ENCODE data around the gene SHOX. TPM values are rescaled to one million over a fixed set of nuclear protein-coding genes. Genes with fewer than 3 reads are reported as not detected.
A peak's percentile ranks its signal among the peaks of the same experiment; 100 is the strongest.

SHOX gene
- total RNA-seq, 1 experiment from 2014 or later = 0.24 TPM

DNA sequence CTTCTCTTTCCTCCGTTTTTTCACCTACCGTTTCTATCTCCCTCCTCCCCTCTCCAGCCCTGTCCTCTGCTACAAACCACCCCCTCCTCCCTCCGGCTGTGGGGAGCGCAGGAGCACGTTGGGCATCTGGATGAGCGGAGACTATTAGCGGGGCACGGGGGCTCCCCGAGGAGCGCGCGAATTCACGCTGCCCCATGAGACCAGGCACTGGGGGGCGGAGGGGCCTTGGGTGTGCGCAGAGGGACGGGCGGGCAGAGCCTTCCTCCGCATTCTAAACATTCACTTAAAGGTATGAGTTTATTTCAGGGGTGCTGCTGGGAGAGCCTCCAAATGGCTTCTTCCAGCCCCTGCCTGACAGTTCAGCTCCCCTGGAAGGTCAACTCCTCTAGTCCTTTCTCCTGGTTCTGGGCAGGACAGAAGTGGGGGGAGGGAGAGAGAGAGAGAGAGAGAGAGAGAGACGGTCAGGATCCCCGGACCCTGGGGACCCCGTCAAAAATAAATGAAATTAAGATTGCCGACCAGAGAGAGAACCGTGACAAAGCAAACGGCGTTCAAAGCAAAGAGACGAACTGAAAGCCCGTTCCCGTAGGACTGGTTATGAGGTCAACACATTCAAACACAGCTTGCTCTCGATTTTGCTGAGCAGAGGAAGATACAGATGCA is 5.0 kb downstream of the SHOX start:
- H3K9me3 ChIP-seq (ENCODE audit: control insufficient read depth, low read depth, low read length) = no peaks in the 10 kb centered on the region
- no peak overlapping the region for H3K9ac ChIP-seq (ENCODE audit: extremely low read depth, insufficient read length, low read length)
- peaks cover 93% of the 10 kb centered on the region for H3K27me3 Mint-ChIP-seq (ENCODE audit: low read depth)
- H4K5ac ChIP-seq (ENCODE audit: insufficient read length, low read depth, low read length) = no peak overlapping the region
- H3K4me2 ChIP-seq (ENCODE audit: insufficient read depth, insufficient read length, low read length) = peak overlapping the region; percentile 49
- peak; percentile 66 for DNase-seq
- H2BK5ac ChIP-seq (ENCODE audit: insufficient read length, low read length) = no peak overlapping the region
- H3K27ac ChIP-seq (ENCODE audit: insufficient read length, low read depth, low read length) = no peak overlapping the region
- no peak overlapping the region for H2BK15ac ChIP-seq (ENCODE audit: low read depth, low read length)
- no peak overlapping the region for H3T11ph ChIP-seq (ENCODE audit: low read length)
- H3K23ac ChIP-seq (ENCODE audit: insufficient read length, low read depth, low read length) = no peak overlapping the region
- peaks cover 91% of the 10 kb centered on the region for H3K27me3 ChIP-seq (ENCODE audit: insufficient read depth, low read length)
- peaks cover 9% of the 10 kb centered on the region; the same call in 1 of the 2 replicates for H3K4me1 ChIP-seq (ENCODE audit: insufficient read depth, low read length)
- H2AFZ ChIP-seq (ENCODE audit: low read length) = no peak overlapping the region
- no peak overlapping the region for H2AK5ac ChIP-seq (ENCODE audit: insufficient read length, low read length)
- H3K36me3 Mint-ChIP-seq (ENCODE audit: insufficient read depth in 1 of 3, low read depth in 3 of 3) = peaks cover 0 to 3% (median 0%) of the 10 kb centered on the region in 3 experiments; a peak in 1 of 7 replicates
- H3K27ac Mint-ChIP-seq = no peak overlapping the region
- H2BK12ac ChIP-seq (ENCODE audit: insufficient read length, low read depth, low read length) = no peak overlapping the region
- no peak overlapping the region for H3K56ac ChIP-seq (ENCODE audit: insufficient read length, low read depth, low read length)
- WGBS (ENCODE audit: extremely low coverage, insufficient read length, low lambda C conversion rate) = no CpG with 5 or more reads among the region's 29 CpGs
- no peaks in the 10 kb centered on the region for H4K20me1 ChIP-seq (ENCODE audit: control insufficient read depth, insufficient read depth, insufficient read length)
- H4K8ac ChIP-seq (replicated peaks; ENCODE audit: insufficient read length, low read depth, low read length) = no peak overlapping the region
- H3K79me1 ChIP-seq (ENCODE audit: insufficient read depth, low read depth, low read length, poor library complexity, severe bottlenecking) = no peaks in the 10 kb centered on the region
- H3K4me3 Mint-ChIP-seq = peak overlapping the region; percentile 33 to 75; a peak in 4 of 5 replicates
- H2BK20ac ChIP-seq (ENCODE audit: low read depth, low read length, poor library complexity, severe bottlenecking) = no peak overlapping the region
- H3K4ac ChIP-seq (ENCODE audit: low read depth, low read length) = no peak overlapping the region
- peaks cover 12% of the 10 kb centered on the region for H3K23me2 ChIP-seq (ENCODE audit: insufficient read length, low read depth, low read length, poor library complexity, severe bottlenecking)
- no peak overlapping the region for H2BK120ac ChIP-seq (ENCODE audit: low read depth, low read length, poor library complexity, severe bottlenecking)
- TF ChIP-seq, protein P1, sequence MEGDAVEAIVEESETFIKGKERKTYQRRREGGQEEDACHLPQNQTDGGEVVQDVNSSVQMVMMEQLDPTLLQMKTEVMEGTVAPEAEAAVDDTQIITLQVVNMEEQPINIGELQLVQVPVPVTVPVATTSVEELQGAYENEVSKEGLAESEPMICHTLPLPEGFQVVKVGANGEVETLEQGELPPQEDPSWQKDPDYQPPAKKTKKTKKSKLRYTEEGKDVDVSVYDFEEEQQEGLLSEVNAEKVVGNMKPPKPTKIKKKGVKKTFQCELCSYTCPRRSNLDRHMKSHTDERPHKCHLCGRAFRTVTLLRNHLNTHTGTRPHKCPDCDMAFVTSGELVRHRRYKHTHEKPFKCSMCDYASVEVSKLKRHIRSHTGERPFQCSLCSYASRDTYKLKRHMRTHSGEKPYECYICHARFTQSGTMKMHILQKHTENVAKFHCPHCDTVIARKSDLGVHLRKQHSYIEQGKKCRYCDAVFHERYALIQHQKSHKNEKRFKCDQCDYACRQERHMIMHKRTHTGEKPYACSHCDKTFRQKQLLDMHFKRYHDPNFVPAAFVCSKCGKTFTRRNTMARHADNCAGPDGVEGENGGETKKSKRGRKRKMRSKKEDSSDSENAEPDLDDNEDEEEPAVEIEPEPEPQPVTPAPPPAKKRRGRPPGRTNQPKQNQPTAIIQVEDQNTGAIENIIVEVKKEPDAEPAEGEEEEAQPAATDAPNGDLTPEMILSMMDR (conservative IDR thresholded peaks at IDR 0.05) = no peak
- H3K79me2 ChIP-seq (ENCODE audit: insufficient read depth, low read length) = no peaks in the 10 kb centered on the region
- no peak overlapping the region for H3K14ac ChIP-seq (ENCODE audit: insufficient read depth, low read length)
- peaks cover 2 to 11% of the 10 kb centered on the region in 2 experiments; a peak in 3 of 5 replicates for H3K9me3 Mint-ChIP-seq
- no peak overlapping the region for H4K91ac ChIP-seq (ENCODE audit: insufficient read length, low read depth, low read length)
- H3K18ac ChIP-seq (ENCODE audit: insufficient read length, low read depth, low read length) = no peak overlapping the region
- peaks cover 59 to 72% of the 10 kb centered on the region in 2 experiments for H3K4me1 Mint-ChIP-seq
